Measurements from ENCODE around the gene GULP1.
"Not testable (repeated sequence)": the region's sequence is repeated elsewhere in the genome, so short reads cannot be mapped to it uniquely, and the experiment has no call there.

Gene GULP1

DNA sequence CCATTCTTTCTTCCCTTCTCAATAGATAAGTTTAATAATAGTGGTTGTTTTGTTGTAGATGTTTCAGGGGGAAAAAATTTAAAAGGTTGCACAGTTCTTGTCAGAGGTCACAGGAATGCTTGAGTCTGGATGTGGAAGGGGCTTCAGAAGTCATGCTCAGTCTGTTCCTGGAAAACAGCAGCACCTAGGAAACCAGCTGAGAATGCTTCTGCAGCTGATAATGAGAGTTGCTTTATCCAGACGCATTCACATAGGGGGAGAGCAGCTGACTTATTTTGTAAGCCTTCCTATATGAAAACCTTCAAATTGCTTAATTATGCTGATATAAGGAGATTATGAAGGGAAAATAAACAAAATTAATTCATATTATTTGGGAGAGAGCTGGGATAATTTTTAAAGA is 235.5 kb downstream of the GULP1 start:
- no peak for DNase-seq (ENCODE audit: low read depth)

DNA sequence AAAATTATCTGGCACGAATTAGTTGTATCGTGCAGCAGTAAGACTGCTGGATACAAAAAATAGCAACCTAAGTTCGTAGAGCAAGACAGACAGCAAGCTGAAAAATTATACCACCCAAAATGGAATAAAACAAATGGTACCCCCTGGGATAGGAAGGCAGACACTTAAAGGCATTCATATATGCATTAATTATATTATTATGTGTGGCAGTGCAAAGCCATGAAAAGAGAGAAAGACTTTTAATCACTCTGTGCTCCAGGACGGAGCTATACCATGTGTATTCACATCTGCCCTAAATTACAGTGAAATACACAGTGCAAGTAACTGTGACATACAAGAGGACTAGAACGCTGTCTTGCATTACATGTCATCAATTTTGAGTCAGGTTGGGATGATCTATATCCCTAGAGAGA is 235.9 kb downstream of the GULP1 start:
- DNase-seq (ENCODE audit: low read depth), result no peak

- DNase-seq (ENCODE audit: low read depth), result no peak
Observed at GRCh38 chr2:188529710-188530109, 238.0 kb downstream of the GULP1 start.

DNA sequence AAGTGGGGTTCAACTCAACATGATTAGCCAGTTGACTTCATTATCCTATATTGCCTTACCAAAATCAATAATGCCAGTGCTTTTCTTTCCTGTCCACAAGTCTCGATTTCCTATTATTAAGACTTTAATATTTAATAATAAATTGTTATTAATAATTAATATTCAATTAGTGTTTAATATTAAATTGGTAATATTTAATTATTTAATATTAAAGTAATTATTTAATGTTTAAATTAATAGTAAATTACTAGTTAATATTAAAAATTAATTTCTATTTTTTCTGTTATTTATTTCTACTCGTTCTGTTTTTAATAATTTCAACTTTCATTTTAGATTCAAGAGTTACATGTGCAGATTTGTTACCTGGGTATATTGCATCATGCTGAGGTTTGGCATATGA is 243.2 kb downstream of the GULP1 start:
- DNase-seq (ENCODE audit: low read depth), result no peak

DNA sequence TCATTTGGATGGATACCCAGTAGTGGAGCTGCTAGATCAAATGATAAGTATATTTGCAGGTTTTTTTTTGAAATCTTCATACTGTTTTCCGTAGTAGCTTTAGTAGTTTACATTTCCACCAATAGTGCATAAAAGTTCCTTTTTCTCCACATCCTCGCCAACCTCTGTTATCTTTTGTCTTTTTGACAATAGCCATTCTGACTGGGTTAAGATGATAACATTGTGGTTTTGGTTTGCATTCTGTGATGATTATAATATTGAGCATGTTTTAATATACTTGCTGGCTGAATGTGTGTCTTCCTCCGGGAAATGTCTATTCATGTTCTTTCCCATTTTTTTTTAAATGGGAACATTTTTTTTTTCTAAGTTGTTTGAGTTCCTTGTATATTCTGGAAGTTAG is 260.0 kb downstream of the GULP1 start:
- no peak for DNase-seq (ENCODE audit: low read depth)

- no peak for DNase-seq (ENCODE audit: low read depth)
Observed at GRCh38 chr2:188557081-188557480, 265.4 kb downstream of the GULP1 start.

GRCh38 chr2:188559455-188559854 is 267.8 kb downstream of the GULP1 start:
- not testable (repeated sequence) for DNase-seq (ENCODE audit: low read depth)

DNA sequence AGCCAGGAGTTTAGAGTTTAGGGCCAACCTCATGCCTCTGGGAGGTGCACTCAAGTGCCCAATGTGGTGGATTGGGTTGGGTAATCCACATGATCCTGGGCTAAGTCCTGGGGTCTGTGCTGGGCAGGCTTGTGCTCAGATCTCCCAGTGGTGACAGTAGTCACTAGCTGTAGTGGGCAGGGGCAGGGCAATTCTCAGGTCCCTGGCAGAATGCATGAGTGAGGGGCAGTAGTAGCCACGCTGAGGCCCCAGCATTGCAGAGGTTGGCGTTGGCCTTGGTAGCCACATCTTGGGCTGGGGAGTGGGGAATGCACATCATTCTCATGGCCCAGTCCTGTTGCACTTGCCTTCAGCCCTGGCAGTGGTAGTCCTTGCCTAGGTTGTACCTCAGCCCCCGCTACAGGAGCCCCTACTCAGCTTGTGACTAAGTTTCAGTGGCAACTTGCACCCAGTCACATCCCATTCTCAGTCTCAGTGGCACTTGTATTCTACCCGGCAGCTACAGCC is 269.9 kb downstream of the GULP1 start:
- no peak for DNase-seq (ENCODE audit: low read depth)

DNA sequence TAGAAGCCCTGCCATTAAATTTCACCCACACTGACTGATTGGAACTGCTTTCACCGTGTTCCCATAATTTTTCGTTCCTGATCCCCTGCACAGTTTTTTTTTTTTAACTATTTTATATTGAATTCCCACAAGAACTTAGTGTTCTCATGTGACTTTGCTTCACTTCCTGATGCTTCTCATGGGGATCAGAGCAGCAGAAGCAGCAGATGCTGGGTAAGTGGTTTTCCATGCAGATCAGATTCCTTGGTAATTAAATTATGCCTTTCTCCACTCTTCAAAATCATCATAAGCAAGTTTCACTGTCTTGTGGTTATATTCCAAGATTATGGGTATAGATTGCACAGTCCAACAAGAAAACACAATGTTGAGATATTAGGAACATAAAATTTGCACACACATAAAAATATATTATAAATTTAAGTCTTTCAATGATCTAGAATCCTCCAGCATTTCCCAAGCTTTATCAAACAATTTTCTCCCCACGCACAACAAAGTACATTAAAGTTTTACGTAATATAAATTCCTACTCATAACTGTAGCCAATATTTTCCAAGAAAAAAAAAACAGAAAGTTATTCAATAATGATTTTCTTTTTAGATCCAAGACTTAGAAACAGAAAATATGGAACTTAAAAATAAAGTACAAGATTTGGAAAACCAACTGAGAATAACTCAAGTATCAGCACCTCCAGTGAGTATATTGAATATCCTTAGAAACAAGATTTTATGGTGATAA is 277.9 kb downstream of the GULP1 start:
- no peak for DNase-seq (ENCODE audit: low read depth)

- DNase-seq (ENCODE audit: low read depth), result no peak
Observed at GRCh38 chr2:188570370-188570769, 278.7 kb downstream of the GULP1 start.

GRCh38 chr2:188571543-188572303 is 280.0 kb downstream of the GULP1 start:
- DNase-seq (ENCODE audit: low read depth), result no peak

DNA sequence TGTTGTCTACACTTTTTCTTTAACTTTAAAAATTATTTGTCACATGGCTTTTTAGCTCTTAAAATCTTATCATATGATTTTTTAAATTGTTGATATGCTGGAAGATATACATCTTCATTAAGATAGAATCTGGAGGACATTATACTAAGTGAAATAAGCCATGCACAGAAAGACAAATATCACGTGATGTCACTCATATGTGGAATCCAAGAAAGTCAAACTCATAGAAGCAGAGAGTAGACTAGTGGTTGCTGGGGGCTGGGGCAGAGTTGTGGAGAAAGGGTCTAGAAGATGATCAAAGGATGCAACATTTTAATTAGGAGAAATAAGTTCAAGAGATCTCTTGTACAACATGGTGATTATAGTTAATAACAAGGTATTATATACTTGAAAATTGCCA is 280.9 kb downstream of the GULP1 start:
- DNase-seq (ENCODE audit: low read depth), result no peak

DNA sequence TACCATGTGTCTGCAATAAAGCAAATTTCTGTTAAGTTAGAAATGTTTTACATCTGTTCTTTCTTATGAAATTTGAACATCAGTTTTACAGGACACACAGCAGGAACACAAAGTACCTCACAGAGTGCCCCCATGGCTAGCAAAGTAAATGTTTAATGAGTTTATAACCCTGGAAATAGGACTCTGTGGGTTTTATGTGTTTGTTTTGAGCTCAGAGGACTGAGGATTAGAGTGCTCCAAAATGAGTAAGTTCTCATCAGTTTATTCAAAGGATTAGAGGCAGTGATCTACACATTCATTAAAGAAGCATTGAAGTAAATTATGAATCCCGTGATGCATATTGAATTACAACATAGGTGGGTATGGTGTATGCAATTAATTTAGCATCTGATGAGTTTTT is 281.8 kb downstream of the GULP1 start:
- no peak for DNase-seq (ENCODE audit: low read depth)

GRCh38 chr2:188576006-188576405 is 284.3 kb downstream of the GULP1 start:
- DNase-seq (ENCODE audit: low read depth), result no peak

GRCh38 chr2:188576651-188577050 is 285.0 kb downstream of the GULP1 start:
- no peak for DNase-seq (ENCODE audit: low read depth)

GRCh38 chr2:188577231-188577630 is 285.6 kb downstream of the GULP1 start:
- DNase-seq (ENCODE audit: low read depth), result no peak

- no peak for DNase-seq (ENCODE audit: low read depth)
Observed at GRCh38 chr2:188580738-188581137, 289.1 kb downstream of the GULP1 start.

- DNase-seq (ENCODE audit: low read depth), result no peak
Observed at GRCh38 chr2:188582211-188582610, 290.5 kb downstream of the GULP1 start.

DNA sequence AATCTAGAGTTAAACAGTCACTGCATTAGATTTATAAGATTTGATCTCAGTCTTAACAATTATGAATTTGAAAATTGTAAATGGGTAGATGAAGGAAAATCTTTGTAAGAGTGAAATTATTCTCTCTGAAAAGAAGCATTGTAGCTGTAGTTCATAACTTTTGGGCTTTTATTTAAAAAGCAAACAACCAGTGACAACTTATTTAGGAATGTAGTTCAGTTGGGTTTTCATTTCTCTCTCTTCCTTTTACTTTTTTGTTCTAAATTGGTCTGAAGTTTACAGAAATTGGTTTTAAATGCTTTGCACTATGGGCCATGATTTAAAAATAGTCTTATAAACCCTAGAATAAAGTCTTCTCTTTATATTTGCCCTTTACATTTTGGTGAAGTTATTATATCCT is 296.6 kb downstream of the GULP1 start:
- DNase-seq (ENCODE audit: low read depth), result no peak

DNA sequence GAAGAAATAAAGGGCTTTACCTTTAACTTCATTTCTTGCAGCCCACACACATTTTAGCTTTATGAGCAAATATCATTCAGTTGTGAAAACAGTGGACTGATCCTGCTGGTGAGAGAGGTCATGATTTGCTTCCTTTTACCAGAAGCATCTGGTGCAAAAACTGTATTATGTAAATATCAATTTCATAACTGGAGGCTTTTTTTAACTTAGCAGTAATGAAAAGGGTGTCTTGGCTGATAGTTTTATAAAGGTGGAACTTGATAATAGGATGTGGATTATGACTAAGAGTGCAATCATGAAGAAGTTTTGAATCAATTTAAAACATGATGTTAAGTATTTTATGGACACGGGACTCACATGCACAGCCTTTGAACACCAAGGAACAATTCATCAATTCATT is 304.4 kb downstream of the GULP1 start:
- no peak for DNase-seq (ENCODE audit: low read depth)

- DNase-seq (ENCODE audit: low read depth), result no peak
Observed at GRCh38 chr2:188598551-188598950, 306.9 kb downstream of the GULP1 start.

GRCh38 chr2:188599140-188599539 is 307.5 kb downstream of the GULP1 start:
- DNase-seq (ENCODE audit: low read depth), result no peak

DNA sequence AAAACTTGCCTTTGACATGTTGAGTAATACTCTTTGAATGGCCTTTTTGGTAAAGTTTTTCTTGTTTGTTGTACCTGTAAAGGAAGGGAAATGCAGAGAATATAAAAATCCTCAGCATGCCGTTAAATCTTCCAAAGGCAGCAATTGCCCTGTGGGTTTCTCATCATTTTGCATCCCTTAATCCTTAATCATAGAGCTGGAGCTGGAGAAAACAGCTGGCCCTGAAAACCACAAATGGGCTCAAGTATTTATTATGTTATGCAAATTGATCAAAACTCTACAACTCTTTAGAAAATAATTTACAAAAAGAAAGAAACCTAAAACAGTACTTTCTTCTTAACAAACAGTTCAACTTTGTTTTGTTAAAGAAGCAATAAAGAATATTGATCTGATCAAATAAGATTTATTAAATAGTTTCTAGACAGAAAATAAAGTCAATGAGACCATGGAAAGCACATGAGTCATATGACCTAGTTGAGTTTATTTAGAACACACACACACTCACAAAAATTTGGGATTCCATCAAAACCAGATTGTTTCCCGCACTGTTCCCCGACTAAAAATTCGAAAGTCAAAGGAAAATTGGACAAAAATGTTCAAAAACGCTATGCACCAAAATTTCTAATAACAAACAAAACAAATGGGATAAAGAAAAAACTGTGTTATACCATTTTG is 309.0 kb downstream of the GULP1 start:
- DNase-seq (ENCODE audit: low read depth), result no peak
